ENCODE measurements around the gene PSAP. TPM values are rescaled to one million over a fixed set of nuclear protein-coding genes. Genes with fewer than 3 reads are reported as not detected.

PSAP gene
- total RNA-seq, 1 experiment from 2014 or later, result 648 TPM

DNA sequence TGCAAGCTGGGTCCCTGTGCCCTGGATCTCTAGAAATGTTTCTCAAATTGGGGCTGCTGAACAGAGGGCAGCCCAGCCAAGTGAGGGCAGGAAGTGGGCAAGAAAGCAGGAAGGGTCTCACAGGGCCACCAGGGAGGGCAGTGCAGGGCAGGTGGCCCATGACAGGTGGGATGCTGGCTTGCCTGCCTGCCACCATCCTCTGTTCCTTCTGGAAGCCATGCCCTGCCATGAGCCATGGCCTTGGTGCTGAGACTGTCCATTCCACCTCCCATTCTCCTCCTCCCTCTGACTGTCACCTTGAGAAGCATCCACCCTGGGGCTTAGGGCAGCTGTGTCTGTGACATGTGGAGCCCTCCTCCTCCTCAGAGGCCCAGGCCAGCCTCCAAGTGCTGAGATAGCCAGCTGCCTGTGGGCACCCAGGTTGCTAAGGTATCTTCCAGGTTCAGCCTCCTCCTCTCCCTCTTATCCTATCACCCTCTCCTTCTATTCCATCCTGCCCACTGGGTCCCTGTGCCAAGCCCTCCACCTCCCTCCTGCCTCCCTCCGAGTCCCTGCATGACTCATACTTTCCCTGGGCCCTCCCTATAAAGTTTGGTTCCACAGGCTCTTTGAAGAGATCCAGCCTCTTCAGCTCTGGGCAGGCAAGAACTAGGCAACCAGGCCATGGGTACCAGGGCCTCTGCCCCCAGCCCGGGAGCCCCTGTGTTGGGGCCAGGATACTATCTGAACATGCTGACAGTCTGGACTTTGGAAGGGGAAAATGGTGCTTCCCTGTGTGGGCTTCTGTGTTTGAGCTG, 79.0 kb downstream of the PSAP start:
- no peak for DNase-seq (ENCODE audit: extremely low read depth, low read depth)

GRCh38 chr10:71771204-71771603, 79.8 kb downstream of the PSAP start:
- no peak for DNase-seq (ENCODE audit: extremely low read depth, low read depth)

DNA sequence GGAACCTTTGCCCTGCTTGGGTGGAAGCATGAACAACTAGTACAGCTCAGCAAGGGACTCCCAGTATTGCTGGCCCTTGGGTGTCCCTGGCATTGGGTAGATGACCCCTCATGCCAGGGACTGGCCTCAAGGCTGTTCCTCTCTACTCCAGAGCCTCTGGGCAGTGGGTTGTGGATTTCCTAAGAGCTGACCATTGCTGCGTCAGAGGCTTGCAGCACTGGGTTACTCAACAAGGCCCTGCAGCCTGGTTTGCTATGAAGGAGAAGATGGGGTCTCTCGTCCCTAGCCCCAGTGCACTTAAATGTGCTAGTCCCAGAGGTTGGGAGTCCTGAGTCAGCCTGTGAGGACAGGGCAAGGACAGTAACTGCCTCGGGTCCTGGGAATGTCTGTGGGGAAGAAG, 80.3 kb downstream of the PSAP start:
- DNase-seq (ENCODE audit: extremely low read depth, low read depth), result no peak

GRCh38 chr10:71770255-71770654, 80.8 kb downstream of the PSAP start:
- no peak for DNase-seq (ENCODE audit: extremely low read depth, low read depth)

DNA sequence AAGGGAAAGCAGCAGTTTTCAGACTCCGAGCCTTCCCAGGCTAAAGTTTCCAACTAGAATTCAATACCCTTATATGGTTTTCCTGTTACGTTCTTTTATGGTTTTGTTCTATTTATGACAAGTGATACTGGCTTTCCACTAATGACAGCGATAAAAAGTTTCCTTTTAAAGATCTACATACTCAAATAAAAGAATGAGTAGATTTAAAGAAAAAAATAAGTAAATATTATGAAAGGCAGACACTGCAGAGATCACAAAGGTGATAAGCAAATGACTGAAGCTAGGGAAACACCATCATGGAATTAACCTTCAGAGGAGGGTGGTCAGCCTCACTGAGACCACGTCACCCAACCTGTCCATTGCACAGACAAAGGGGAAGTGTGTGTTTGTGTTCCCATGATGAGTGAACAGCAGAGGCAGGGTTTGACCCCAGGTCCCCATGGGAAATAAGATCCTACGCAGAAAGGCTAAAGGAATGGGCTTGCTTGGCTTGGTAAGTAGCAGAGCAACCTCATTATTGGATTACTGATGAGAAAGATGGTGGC, 81.7 kb downstream of the PSAP start:
- DNase-seq (ENCODE audit: extremely low read depth, low read depth), result no peak

- DNase-seq (ENCODE audit: extremely low read depth, low read depth), result peak; percentile 48
These were observed 83.5 kb downstream of the PSAP start for GRCh38 chr10:71767420-71768035.

- DNase-seq (ENCODE audit: extremely low read depth, low read depth), result peak; percentile 92
These were observed 84.2 kb downstream of the PSAP start for GRCh38 chr10:71766717-71767419.

Small RNA genes lying within 50 kb of the gene (small RNA-seq; reads per million reads assigned to genes)
- 0 reads per million in 2 experiments for gene MIR7152
- 0 to 0.06 reads per million in 2 experiments for gene RNU7-38P

Other genes with a start within 250 kb of the PSAP start
- gene C10orf105, start 131.5 kb downstream of the PSAP start, total RNA-seq (2014; rRNA removed; shearing (Covaris generic)), result not detected in 2 replicates
- gene VSIR, start 77.7 kb downstream of the PSAP start, total RNA-seq (2014; rRNA removed; shearing (Covaris generic)), result 49.4 and 55.4 TPM in 2 replicates
- gene CHST3, start 113.1 kb upstream of the PSAP start, total RNA-seq (2014; rRNA removed; shearing (Covaris generic)), result 15.2 and 16.0 TPM in 2 replicates
- gene SPOCK2, start 237.3 kb upstream of the PSAP start, total RNA-seq (2014; rRNA removed; shearing (Covaris generic)), result 0.47 and 1.1 TPM in 2 replicates

All from NCI-H460 (cell line).